Progenitor cell of endocrine pancreas (in vitro differentiated cells): Measurements from ENCODE around the gene YWHAH. TPM values are rescaled to one million over a fixed set of nuclear protein-coding genes. Genes with fewer than 3 reads are reported as not detected.

ENCODE experiments used
- DNase-seq: peaks from one replicate; pipeline ENCODE4 v3.0.0; 2021; ENCODE audit warnings: low spot score; ENCODE audit not compliant: unreplicated experiment
- H3K27ac Mint-ChIP-seq: 2 replicates; pipeline ENCODE4 v1.8.0; 2021; ENCODE audit warnings: mild to moderate bottlenecking, moderate library complexity, mixed read lengths
- H3K27me3 Mint-ChIP-seq: 2 replicates; pipeline ENCODE4 v1.8.0; 2021; ENCODE audit warnings: mixed read lengths
- H3K36me3 Mint-ChIP-seq: 2 replicates; pipeline ENCODE4 v1.8.0; 2022; ENCODE audit warnings: mixed read lengths; ENCODE audit not compliant: insufficient read depth
- H3K4me1 Mint-ChIP-seq: 2 replicates; pipeline ENCODE4 v1.8.0; 2021; ENCODE audit warnings: low read depth, mixed read lengths
- H3K4me3 Mint-ChIP-seq: 2 replicates; pipeline ENCODE4 v1.8.0; 2021; ENCODE audit warnings: low read depth, mild to moderate bottlenecking, moderate library complexity, mixed read lengths
- H3K9me3 Mint-ChIP-seq: 2 replicates; pipeline ENCODE4 v1.8.0; 2021; ENCODE audit warnings: low read depth, mixed read lengths
- total RNA-seq: library from RNA; stranded (reverse); gene quantifications from 2 replicates; pipeline ENCODE4 v1.2.1, GENCODE V29; 2021
- TF ChIP-seq, protein P1 (sequence below): fragments of 200-600 bp; sonication (generic); IDR thresholded peaks from one replicate; pipeline ENCODE4 v1.5.0; 2021; ENCODE audit warnings: antibody characterized with exemption, mild to moderate bottlenecking; ENCODE audit not compliant: unreplicated experiment

Gene YWHAH
- total RNA-seq, 1 donor from 2014 or later, result 111 TPM

DNA sequence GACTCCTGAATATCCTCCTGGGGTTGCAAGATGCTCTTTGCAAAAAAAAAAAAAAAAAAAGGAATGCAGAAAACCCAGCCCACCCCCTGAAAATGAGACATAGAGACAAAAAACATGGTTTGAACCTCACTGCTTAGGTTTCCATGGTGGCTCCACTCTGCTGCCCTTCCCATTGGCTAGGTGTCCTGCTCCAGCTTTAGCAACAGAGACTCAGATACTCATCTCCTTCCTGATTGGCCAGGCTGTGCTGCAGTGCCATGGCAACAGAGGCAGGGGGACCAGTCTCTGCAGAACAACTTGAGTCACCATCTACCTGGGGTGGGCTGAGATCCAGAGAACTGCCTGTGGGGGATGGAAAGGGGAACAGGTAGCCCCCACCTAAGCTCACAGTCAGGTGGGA, 17.4 kb upstream of the YWHAH start:
- no peaks in the 10 kb centered on the region for H3K36me3 Mint-ChIP-seq
- H3K27ac Mint-ChIP-seq, result no peak overlapping the region
- H3K4me3 Mint-ChIP-seq, result no peak overlapping the region
- TF ChIP-seq, protein P1, sequence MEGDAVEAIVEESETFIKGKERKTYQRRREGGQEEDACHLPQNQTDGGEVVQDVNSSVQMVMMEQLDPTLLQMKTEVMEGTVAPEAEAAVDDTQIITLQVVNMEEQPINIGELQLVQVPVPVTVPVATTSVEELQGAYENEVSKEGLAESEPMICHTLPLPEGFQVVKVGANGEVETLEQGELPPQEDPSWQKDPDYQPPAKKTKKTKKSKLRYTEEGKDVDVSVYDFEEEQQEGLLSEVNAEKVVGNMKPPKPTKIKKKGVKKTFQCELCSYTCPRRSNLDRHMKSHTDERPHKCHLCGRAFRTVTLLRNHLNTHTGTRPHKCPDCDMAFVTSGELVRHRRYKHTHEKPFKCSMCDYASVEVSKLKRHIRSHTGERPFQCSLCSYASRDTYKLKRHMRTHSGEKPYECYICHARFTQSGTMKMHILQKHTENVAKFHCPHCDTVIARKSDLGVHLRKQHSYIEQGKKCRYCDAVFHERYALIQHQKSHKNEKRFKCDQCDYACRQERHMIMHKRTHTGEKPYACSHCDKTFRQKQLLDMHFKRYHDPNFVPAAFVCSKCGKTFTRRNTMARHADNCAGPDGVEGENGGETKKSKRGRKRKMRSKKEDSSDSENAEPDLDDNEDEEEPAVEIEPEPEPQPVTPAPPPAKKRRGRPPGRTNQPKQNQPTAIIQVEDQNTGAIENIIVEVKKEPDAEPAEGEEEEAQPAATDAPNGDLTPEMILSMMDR, result no peak
- peaks cover 4% of the 10 kb centered on the region for H3K9me3 Mint-ChIP-seq
- peaks cover 4% of the 10 kb centered on the region for H3K4me1 Mint-ChIP-seq
- DNase-seq, result no peak
- H3K27me3 Mint-ChIP-seq, result peaks cover 11% of the 10 kb centered on the region

DNA sequence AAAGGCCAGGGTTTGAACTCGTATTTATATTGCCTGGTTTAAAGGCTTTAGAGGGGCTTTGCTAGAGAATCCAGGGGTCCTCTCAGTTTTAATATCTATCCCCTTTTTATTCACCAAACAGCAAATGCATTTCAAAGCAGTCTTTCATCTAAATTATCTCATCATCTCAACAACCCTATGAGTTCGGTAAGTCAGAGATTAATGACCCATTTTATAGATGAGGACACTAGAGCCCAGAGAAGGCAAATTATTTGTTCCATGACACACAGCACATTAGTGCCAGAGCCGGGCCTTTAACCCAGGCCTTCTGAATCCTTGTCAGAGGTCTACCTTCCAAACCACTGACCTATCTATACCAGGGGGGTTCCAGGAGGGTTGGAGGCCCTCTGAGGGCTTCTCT, 16.8 kb upstream of the YWHAH start:
- Mint-ChIP-seq H3K9me3 (peaks cover 4% of the 10 kb centered on the region), H3K36me3 (no peaks in the 10 kb centered on the region), H3K4me1 (peaks cover 4% of the 10 kb centered on the region), H3K27me3 (peaks cover 11% of the 10 kb centered on the region), H3K4me3 (no peak overlapping the region), H3K27ac (no peak overlapping the region)
- no peak for DNase-seq
- TF ChIP-seq, protein P1, result no peak

DNA sequence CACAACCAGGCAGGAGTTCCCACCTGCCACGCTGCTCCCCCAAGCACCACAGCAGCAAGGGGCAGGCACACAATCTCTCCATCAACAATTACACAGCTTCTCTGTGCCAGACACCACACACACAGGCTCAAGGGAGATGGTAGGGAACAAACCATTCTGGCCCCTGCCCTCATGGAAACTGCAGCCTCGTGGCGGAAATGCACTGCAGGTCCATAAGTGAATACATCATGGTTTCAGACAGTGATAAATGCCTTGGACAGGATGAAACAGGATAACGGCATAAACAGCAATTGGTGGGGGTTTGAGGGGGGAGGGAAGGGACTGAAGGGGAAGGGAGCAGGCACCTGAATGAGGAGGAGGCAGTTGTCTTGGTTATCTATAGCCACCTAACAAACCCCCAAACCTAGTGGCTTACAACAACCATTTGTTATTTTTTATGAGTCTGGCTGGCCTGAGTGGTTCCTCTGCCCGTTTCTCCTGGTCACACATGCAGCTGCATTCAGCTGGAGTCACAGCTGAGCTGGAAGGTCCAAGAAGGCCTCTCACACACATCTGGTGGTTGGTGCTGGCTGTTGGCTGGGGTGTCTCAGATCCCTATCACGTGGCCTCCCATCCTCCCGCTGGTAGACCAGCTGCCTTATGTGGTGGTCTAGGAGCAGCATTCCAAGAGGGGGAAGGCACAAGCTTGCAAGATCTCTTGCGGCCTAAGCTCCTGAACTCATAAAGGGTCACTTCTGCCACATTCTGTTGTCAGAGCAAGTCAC, 15.0 kb upstream of the YWHAH start:
- Mint-ChIP-seq H3K4me3 (no peak overlapping the region), H3K9me3 (peaks cover 4% of the 10 kb centered on the region), H3K36me3 (no peaks in the 10 kb centered on the region), H3K27me3 (peaks cover 11% of the 10 kb centered on the region), H3K27ac (no peak overlapping the region), H3K4me1 (no peaks in the 10 kb centered on the region)
- TF ChIP-seq, protein P1, result no peak
- no peak for DNase-seq

DNA sequence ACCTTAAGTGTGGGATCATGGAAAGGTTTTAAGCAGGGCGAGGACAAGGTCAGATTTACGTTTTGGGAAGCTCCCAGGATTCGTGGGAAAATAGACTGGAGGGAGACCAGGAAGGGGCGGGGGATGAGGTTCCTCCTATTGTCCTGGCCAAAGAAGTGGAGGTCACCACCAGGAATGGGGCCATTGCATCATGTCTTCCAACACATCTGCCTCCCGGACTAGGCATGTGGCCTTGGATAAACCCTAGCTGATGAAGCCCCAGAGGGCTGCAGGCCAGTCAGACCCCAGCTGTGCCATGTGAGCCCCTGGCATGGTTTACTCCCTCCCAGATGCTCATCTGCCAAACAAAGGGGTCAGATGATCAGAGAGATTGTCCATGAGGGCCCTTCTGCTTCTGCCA, 11.5 kb upstream of the YWHAH start:
- Mint-ChIP-seq H3K4me3 (no peak overlapping the region), H3K4me1 (no peaks in the 10 kb centered on the region), H3K9me3 (no peaks in the 10 kb centered on the region), H3K36me3 (no peaks in the 10 kb centered on the region), H3K27me3 (peaks cover 8% of the 10 kb centered on the region), H3K27ac (no peak overlapping the region)
- DNase-seq, result no peak
- TF ChIP-seq, protein P1, result no peak

DNA sequence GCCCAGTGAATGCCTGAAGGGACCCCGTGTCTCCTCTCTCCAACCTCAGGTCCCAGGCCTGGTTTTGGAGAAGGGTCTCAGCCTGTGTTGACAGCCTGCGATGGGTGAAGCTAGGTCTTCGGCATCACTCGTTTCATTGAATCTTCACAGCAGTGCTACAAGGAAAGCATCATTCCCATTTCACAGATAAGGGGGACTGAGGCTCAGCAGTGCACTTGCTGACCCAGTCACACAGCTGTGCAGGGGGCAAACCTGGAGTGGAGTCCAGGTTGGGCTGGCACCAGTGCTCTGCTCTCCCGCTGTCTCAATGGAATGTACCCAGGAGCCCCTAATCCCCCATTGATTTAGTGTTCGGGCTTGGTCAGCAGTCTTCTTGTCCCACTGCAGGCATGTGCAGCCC, 10.9 kb upstream of the YWHAH start:
- TF ChIP-seq, protein P1, result no peak
- no peak overlapping the region for H3K4me3 Mint-ChIP-seq

More for the DNA sequence above, 10.9 kb upstream of the YWHAH start:
- H3K27ac Mint-ChIP-seq, result no peak overlapping the region
- H3K27me3 Mint-ChIP-seq, result peaks cover 8% of the 10 kb centered on the region
- no peaks in the 10 kb centered on the region for H3K36me3 Mint-ChIP-seq
- no peaks in the 10 kb centered on the region for H3K9me3 Mint-ChIP-seq
- DNase-seq, result no peak
- H3K4me1 Mint-ChIP-seq, result no peaks in the 10 kb centered on the region
